Ovary (tissue), 9 donors: Measurements from ENCODE around the gene CMA1. TPM values are rescaled to one million over a fixed set of nuclear protein-coding genes. Genes with fewer than 3 reads are reported as not detected.
"Not testable (repeated sequence)": the region's sequence is repeated elsewhere in the genome, so short reads cannot be mapped to it uniquely, and the experiment has no call there.

Experiments used
- DNase-seq, 5 donors: peaks; one replicate each; pipeline ENCODE4 v3.0.0-alpha.2; 2019 to 2020
- H3K27ac ChIP-seq, 2 donors: fragments of 200-600 bp; one replicate each; pipeline versions ENCODE4 v1.5.1 to v1.8.0; 2019 to 2022
- H3K27me3 ChIP-seq: fragments of 200-600 bp; one replicate; pipeline ENCODE4 v1.8.0; 2022
- H3K36me3 ChIP-seq: fragments of 200-600 bp; sonication (generic); one replicate; pipeline ENCODE4 v1.5.1; 2019
- H3K4me1 ChIP-seq: one replicate; pipeline ENCODE4 v1.8.1; 2013; ENCODE audit warnings: mild to moderate bottlenecking, moderate library complexity; ENCODE audit not compliant: insufficient read depth
- H3K4me3 ChIP-seq: fragments of 200-600 bp; sonication (generic); one replicate; pipeline ENCODE4 v1.5.1; 2017
- H3K9me3 ChIP-seq, 2 donors: fragments of 200-600 bp in 1 of 2; sonication (generic) in 1 of 2; one replicate each; pipeline versions ENCODE4 v1.5.1 to v1.8.1; 2013 to 2019; ENCODE audit warnings: mild to moderate bottlenecking in 1 of 2, moderate library complexity in 1 of 2
- CTCF ChIP-seq, 3 donors: fragments of 450-650 bp in 2 of 3; fragments of 200-600 bp in 1 of 3; IDR thresholded peaks; one replicate each; pipeline versions ENCODE4 v1.5.1 to v1.8.0; 2016 to 2022; ENCODE audit warnings: antibody characterized with exemption in 3 of 3, mild to moderate bottlenecking in 1 of 3
- EP300 ChIP-seq: sonication (generic); formaldehyde crosslinking; IDR thresholded peaks from one replicate; pipeline ENCODE4 v1.6.1; 2017; ENCODE audit warnings: antibody characterized with exemption
- POLR2A ChIP-seq: fragments of 450-650 bp; IDR thresholded peaks from one replicate; pipeline ENCODE4 v1.6.1; 2017; ENCODE audit warnings: antibody characterized with exemption, mild to moderate bottlenecking, moderate library complexity
- WGBS, 3 donors: extraction: QIAGEN DNeasy Blood & Tissue Kit in 1 of 3; methylation state at CpG; one replicate each; pipeline versions ENCODE4 v1.1.5 to v1.1.7; 2013 to 2017; 5-methylcytosine and 5-hydroxymethylcytosine counted together
- intact Hi-C, 4 donors: fragments of 100-400 bp; cut with DNase I; formaldehyde crosslinking; loops; one replicate each; pipeline versions ENCODE4 v1.11.0 to v1.15.1; 2022 to 2023
- polyA plus RNA-seq, 2 donors: library from polyadenylated mRNA; stranded (reverse); fragments of 200-250 nt in 1 of 2; fragments of 350-450 nt in 1 of 2; fragmentation: Illumina TruSeq in 1 of 2; extraction: RNeasy Lipid Tissue Mini Kit (QIAGEN cat#74804) in 1 of 2; gene quantifications; one replicate each; pipeline ENCODE4 v1.2.3, GENCODE V29; 2013 to 2014
- total RNA-seq, 7 donors: library from RNA; depleted of rRNA in 2 of 7; stranded (reverse); fragments of >200 nt in 2 of 7; fragmentation: NEBNext Ultra II Directional in 3 of 7; extraction: Animal tissue kit (Norgen Biotek cat#: 25700) in 3 of 7; gene quantifications; one replicate each; pipeline versions ENCODE4 v1.1.0 to v1.2.4, GENCODE V29; 2016 to 2023
- donor health status: DM: no; HTN: no; CAD: no; lungs with moderate emphysema.
- donor health status: DM: no; HTN: no; CAD: no.
- donor health status: Bipolar disorder and iron deficiency.
- donor health status: DM: yes; HTN: yes; CAD: no.
- donor health status: DM: no; HTN: no; CAD: no.
- donor health status: DM: yes; HTN: yes; CAD: no.

CMA1 gene
- total and polyA plus RNA-seq, 9 donors, result 0.27 to 4.6 (median 0.50) TPM; not detected in 5

GRCh38 chr14:24534286-24534685 is 26.2 kb upstream of the CMA1 start:
- no peak overlapping the region for H3K27ac ChIP-seq

GRCh38 chr14:24525877-24526620 is 18.0 kb upstream of the CMA1 start:
- H3K27me3 ChIP-seq, DNase-seq, intact Hi-C loops, H3K9me3 ChIP-seq, H3K4me3 ChIP-seq, H3K36me3 ChIP-seq, H3K27ac ChIP-seq, H3K4me1 ChIP-seq: not testable (repeated sequence)
- WGBS, 3 donors, result 72 to 77% (median 76%) methylated on average over 15 of the region's 15 CpGs

More at GRCh38 chr14:24534286-24534685, 26.2 kb upstream of the CMA1 start:
- no peak for DNase-seq
- H3K36me3 ChIP-seq, result no peaks in the 10 kb centered on the region
- no peaks in the 10 kb centered on the region for H3K27me3 ChIP-seq
- WGBS, 3 donors, result 79 to 85% (median 79%) methylated on average over 3 of the region's 3 CpGs
- H3K4me1 ChIP-seq, result no peaks in the 10 kb centered on the region
- no peak overlapping the region for H3K4me3 ChIP-seq
- TF ChIP-seq POLR2A (no peak), EP300 (no peak), CTCF (IDR thresholded peaks at IDR 0.05) (no peak)
- no peaks in the 10 kb centered on the region for H3K9me3 ChIP-seq
- intact Hi-C loops, result no loop called here

GRCh38 chr14:24518851-24519250 is 10.8 kb upstream of the CMA1 start:
- no peak for DNase-seq
- intact Hi-C loops, result no loop called here
- H3K27ac ChIP-seq, result no peak overlapping the region
- no peak for TF ChIP-seq POLR2A
- no peak for TF ChIP-seq CTCF (IDR thresholded peaks at IDR 0.05)
- TF ChIP-seq EP300, result no peak
- H3K4me1 ChIP-seq, result no peaks in the 10 kb centered on the region
- no peaks in the 10 kb centered on the region for H3K36me3 ChIP-seq
- 66 to 72% (median 71%) methylated on average over 2 of the region's 2 CpGs for WGBS, 3 donors
- no peaks in the 10 kb centered on the region for H3K27me3 ChIP-seq
- no peak overlapping the region for H3K4me3 ChIP-seq
- no peaks in the 10 kb centered on the region for H3K9me3 ChIP-seq

GRCh38 chr14:24514209-24514608 is 6.1 kb upstream of the CMA1 start:
- intact Hi-C loops, result no loop called here
- WGBS, 3 donors, result 86 to 95% (median 88%) methylated on average over 1 of the region's 1 CpG
- Histone ChIP-seq H3K4me3 (no peak overlapping the region), H3K36me3 (no peaks in the 10 kb centered on the region), H3K27me3 (no peaks in the 10 kb centered on the region), H3K27ac (no peak overlapping the region), H3K9me3 (no peaks in the 10 kb centered on the region), H3K4me1 (no peaks in the 10 kb centered on the region)
- no peak for DNase-seq
- TF ChIP-seq POLR2A (no peak), CTCF (IDR thresholded peaks at IDR 0.05) (no peak), EP300 (no peak)

- H3K4me1 ChIP-seq, result no peaks in the 10 kb centered on the region
- no peak for TF ChIP-seq EP300
- no peak for TF ChIP-seq POLR2A
- no peak for TF ChIP-seq CTCF (IDR thresholded peaks at IDR 0.05)
- intact Hi-C loops, result no loop called here
- no peak overlapping the region for H3K27ac ChIP-seq
- no peaks in the 10 kb centered on the region for H3K27me3 ChIP-seq
- no peak overlapping the region for H3K4me3 ChIP-seq
- no peak for DNase-seq
- WGBS, 3 donors, result 6 to 9% (median 7%) methylated on average over 2 of the region's 2 CpGs
- H3K9me3 ChIP-seq, result no peaks in the 10 kb centered on the region
- no peaks in the 10 kb centered on the region for H3K36me3 ChIP-seq
Observed at GRCh38 chr14:24513009-24513408, 4.9 kb upstream of the CMA1 start.
